Hepatocyte (in vitro differentiated cells): ENCODE results near the gene PRKCSH.
A peak's percentile ranks its signal among the peaks of the same experiment; 100 is the strongest.

Experiments
- CTCF ChIP-seq: fragments of 200-600 bp; sonication (generic); IDR thresholded peaks from 2 replicates; pipeline ENCODE4 v1.5.1; 2016; ENCODE audit warnings: antibody characterized with exemption, mild to moderate bottlenecking; ENCODE audit not compliant: poor library complexity
- EZH2 ChIP-seq: fragments of 200-600 bp; sonication (generic); IDR thresholded peaks from 2 replicates; pipeline ENCODE4 v1.6.1; 2016; ENCODE audit warnings: antibody characterized with exemption, mild to moderate bottlenecking, borderline replicate concordance

GRCh38 chr19:11446652-11447301 lies 11.3 kb downstream of the PRKCSH start:
- TF ChIP-seq CTCF: peak; percentile 70
- no peak for TF ChIP-seq EZH2
